Caco-2 (cell line): ENCODE results near the gene PCBP1. TPM values are rescaled to one million over a fixed set of nuclear protein-coding genes. Genes with fewer than 3 reads are reported as not detected.
"Not testable (repeated sequence)": the region's sequence is repeated elsewhere in the genome, so short reads cannot be mapped to it uniquely, and the experiment has no call there.

Source experiments
- BruUV-seq: library from RNA; stranded (reverse); fragments of 400-500 nt; replicated peaks from 2 replicates; lab custom pipeline; 2021; lab: Mats Ljungman, UMichigan
- CTCF ChIA-PET: fragments of 300-600 bp; sonication (Branson Sonifier 250); formaldehyde crosslinking; loops from one replicate; lab custom pipeline; 2022; ENCODE audit warnings: antibody characterized with exemption; lab: Charles Lee
- POLR2A ChIA-PET: fragments of 300-600 bp; sonication (Branson Sonifier 250); formaldehyde crosslinking; loops from one replicate; lab custom pipeline; 2022; ENCODE audit warnings: antibody characterized with exemption; lab: Charles Lee
- DNase-seq, 2 experiments: peaks; one replicate each; pipeline versions ENCODE4 v3.0.0 to v3.0.0-alpha.2; 2020 to 2022
- H3K27me3 ChIP-seq: replicated peaks from 2 replicates; pipeline ENCODE4 v1.6.0; 2011; ENCODE audit warnings: low read length; ENCODE audit not compliant: control insufficient read depth, insufficient read depth
- H3K36me3 ChIP-seq: 2 replicates; pipeline ENCODE4 v1.5.1; 2011; ENCODE audit warnings: low read length; ENCODE audit not compliant: control insufficient read depth, insufficient read depth
- H3K4me1 ChIP-seq: fragments of 250-450 bp; sonication (Bioruptor Pico); 2 replicates; pipeline ENCODE4 v1.5.1; 2020; ENCODE audit warnings: mild to moderate bottlenecking
- H3K4me3 ChIP-seq: 2 replicates; pipeline ENCODE4 v1.5.1; 2011; ENCODE audit warnings: low read depth, mild to moderate bottlenecking, control low read depth, low read length
- H3K9me3 ChIP-seq: fragments of 250-450 bp; sonication (Bioruptor Pico); 2 replicates; pipeline ENCODE4 v1.5.1; 2020; ENCODE audit warnings: mild to moderate bottlenecking, moderate library complexity
- H3K27ac Mint-ChIP-seq: one replicate; pipeline ENCODE4 v1.8.0; 2022; ENCODE audit warnings: mixed read lengths; ENCODE audit not compliant: unreplicated experiment
- H3K27me3 Mint-ChIP-seq: one replicate; pipeline ENCODE4 v1.8.0; 2022; ENCODE audit warnings: mixed read lengths; ENCODE audit not compliant: insufficient read depth, unreplicated experiment
- H3K36me3 Mint-ChIP-seq: one replicate; pipeline ENCODE4 v1.8.0; 2022; ENCODE audit warnings: mild to moderate bottlenecking, mixed read lengths; ENCODE audit not compliant: insufficient read depth, unreplicated experiment
- H3K4me1 Mint-ChIP-seq: one replicate; pipeline ENCODE4 v1.8.0; 2022; ENCODE audit warnings: low read depth, mixed read lengths; ENCODE audit not compliant: unreplicated experiment
- H3K4me3 Mint-ChIP-seq: one replicate; pipeline ENCODE4 v1.8.0; 2022; ENCODE audit warnings: mild to moderate bottlenecking, moderate library complexity, mixed read lengths; ENCODE audit not compliant: unreplicated experiment
- H3K9me3 Mint-ChIP-seq: one replicate; pipeline ENCODE4 v1.8.0; 2022; ENCODE audit warnings: mixed read lengths; ENCODE audit not compliant: unreplicated experiment
- CTCF ChIP-seq, 2 experiments: fragments of 200-600 bp in 1 of 2; IDR thresholded peaks; 1 replicate in 1 of 2; 2 replicates in 1 of 2; pipeline versions ENCODE4 v1.5.1 to v1.8.0; 2011 to 2022; ENCODE audit warnings: antibody characterized with exemption in 1 of 2, control low read depth in 1 of 2, inconsistent platforms in 1 of 2, low read depth in 1 of 2, low read length in 1 of 2, mild to moderate bottlenecking in 1 of 2, moderate library complexity in 1 of 2; ENCODE audit not compliant: insufficient read depth in 1 of 2, severe bottlenecking in 1 of 2, unreplicated experiment in 1 of 2
- intact Hi-C: fragments of 100-400 bp; cut with micrococcal nuclease; formaldehyde crosslinking; loops from one replicate; pipeline ENCODE4 v1.10.0; 2022; ENCODE audit not compliant: unreplicated experiment
- total RNA-seq: library from RNA; stranded (reverse); gene quantifications from 2 replicates; pipeline ENCODE4 v1.2.3, GENCODE V29; 2022

The PCBP1 gene
- total RNA-seq, 1 experiment from 2014 or later: 319 TPM

GRCh38 chr2:70132244-70133126, 45.2 kb downstream of the PCBP1 start:
- peak overlapping the region; percentile 68 for H3K4me3 Mint-ChIP-seq
- ChIA-PET CTCF (interaction anchor here (0.6 to 1.2 kb wide), 2 partner anchors 44 to 219 kb away, joined by 3 to 4 read pairs; no protein-coding TSS in a partner anchor), POLR2A (interaction anchor here (0.6 to 2.7 kb wide), 8 partner anchors 8 to 219 kb away, joined by 3 to 22 read pairs (median 6); partner anchors contain the start of genes C2orf42, MXD1 and PCBP1)
- H3K27ac Mint-ChIP-seq: peak overlapping the region; percentile 87
- peak in 1 of 2 experiments; percentile 61 for DNase-seq
- H3K9me3 ChIP-seq: no peaks in the 10 kb centered on the region
- TSS peak; percentile 90 for BruUV-seq
- no peaks in the 10 kb centered on the region for H3K27me3 ChIP-seq
- intact Hi-C loops: no loop called here
- peaks cover 50% of the 10 kb centered on the region for H3K4me1 Mint-ChIP-seq
- no peak for TF ChIP-seq CTCF (IDR thresholded peaks at IDR 0.05; ENCODE audit: insufficient read depth in 1 of 2, low read depth in 1 of 2, low read length in 1 of 2, severe bottlenecking in 1 of 2, unreplicated experiment in 1 of 2)
- H3K36me3 Mint-ChIP-seq: peaks cover 16% of the 10 kb centered on the region
- peaks cover 2% of the 10 kb centered on the region for H3K9me3 Mint-ChIP-seq
- peak overlapping the region; percentile 26 for H3K4me3 ChIP-seq
- no peaks in the 10 kb centered on the region for H3K36me3 ChIP-seq
- H3K4me1 ChIP-seq: peaks cover 57% of the 10 kb centered on the region
- no peaks in the 10 kb centered on the region for H3K27me3 Mint-ChIP-seq

GRCh38 chr2:70133127-70133452, 45.8 kb downstream of the PCBP1 start:
- intact Hi-C loops: no loop called here
- Mint-ChIP-seq H3K27me3 (no peaks in the 10 kb centered on the region), H3K4me1 (peaks cover 55% of the 10 kb centered on the region), H3K9me3 (peaks cover 7% of the 10 kb centered on the region), H3K4me3 (peak overlapping the region; percentile 68), H3K36me3 (peaks cover 16% of the 10 kb centered on the region), H3K27ac (peak overlapping the region; percentile 87)
- Histone ChIP-seq H3K36me3 (no peaks in the 10 kb centered on the region), H3K4me1 (peaks cover 60% of the 10 kb centered on the region), H3K4me3 (no peak overlapping the region), H3K9me3 (no peaks in the 10 kb centered on the region), H3K27me3 (no peaks in the 10 kb centered on the region)
- ChIA-PET CTCF (interaction anchor here (1.1 to 1.2 kb wide), 2 partner anchors 25 to 45 kb away, joined by 3 read pairs; no protein-coding TSS in a partner anchor), POLR2A (interaction anchor here (0.6 to 2.7 kb wide), 9 partner anchors 9 to 219 kb away, joined by 3 to 22 read pairs (median 6); partner anchors contain the start of genes C2orf42, MXD1 and PCBP1)
- DNase-seq: no peak
- no peak for TF ChIP-seq CTCF (IDR thresholded peaks at IDR 0.05; ENCODE audit: insufficient read depth in 1 of 2, low read depth in 1 of 2, low read length in 1 of 2, severe bottlenecking in 1 of 2, unreplicated experiment in 1 of 2)
- no TSS peak for BruUV-seq

- H3K36me3 ChIP-seq: no peaks in the 10 kb centered on the region
- Mint-ChIP-seq H3K27ac (peak overlapping the region; percentile 87), H3K27me3 (no peaks in the 10 kb centered on the region), H3K9me3 (peaks cover 7% of the 10 kb centered on the region), H3K4me1 (peaks cover 55% of the 10 kb centered on the region), H3K4me3 (peak overlapping the region; percentile 68), H3K36me3 (peaks cover 16% of the 10 kb centered on the region)
- no peak for TF ChIP-seq CTCF (IDR thresholded peaks at IDR 0.05; ENCODE audit: insufficient read depth in 1 of 2, low read depth in 1 of 2, low read length in 1 of 2, severe bottlenecking in 1 of 2, unreplicated experiment in 1 of 2)
- H3K4me3 ChIP-seq: no peak overlapping the region
- no peak for DNase-seq
- H3K27me3 ChIP-seq: no peaks in the 10 kb centered on the region
- H3K9me3 ChIP-seq: no peaks in the 10 kb centered on the region
- intact Hi-C loops: no loop called here
- ChIA-PET CTCF (interaction anchor here (1.1 to 1.2 kb wide), 2 partner anchors 25 to 46 kb away, joined by 3 read pairs; no protein-coding TSS in a partner anchor), POLR2A (interaction anchor here (0.6 to 2.7 kb wide), 9 partner anchors 8 to 220 kb away, joined by 3 to 22 read pairs (median 6); partner anchors contain the start of genes C2orf42, MXD1 and PCBP1)
- H3K4me1 ChIP-seq: peaks cover 58% of the 10 kb centered on the region
- no TSS peak for BruUV-seq
Observed at GRCh38 chr2:70133491-70134322, 46.4 kb downstream of the PCBP1 start.

GRCh38 chr2:70134323-70134983, 47.2 kb downstream of the PCBP1 start:
- ChIA-PET CTCF (interaction anchor here (1.1 kb wide), 1 partner anchor 26 kb away, joined by 3 read pairs; no protein-coding TSS in a partner anchor), POLR2A (interaction anchor here (2.1 to 2.7 kb wide), 2 partner anchors 10 to 221 kb away, joined by 14 to 22 read pairs; partner anchors contain the start of gene MXD1)
- H3K9me3 Mint-ChIP-seq, H3K27me3 Mint-ChIP-seq, H3K9me3 ChIP-seq, H3K4me3 ChIP-seq, intact Hi-C loops, H3K36me3 ChIP-seq, H3K4me3 Mint-ChIP-seq, BruUV-seq, DNase-seq, H3K27me3 ChIP-seq: not testable (repeated sequence)
- H3K4me1 ChIP-seq: peaks cover 58% of the 10 kb centered on the region
- Mint-ChIP-seq H3K4me1 (peaks cover 55% of the 10 kb centered on the region), H3K27ac (peak overlapping the region; percentile 94), H3K36me3 (peaks cover 16% of the 10 kb centered on the region)
